WTC11 (cell line): Measurements from ENCODE around the gene SLIT3. TPM values are rescaled to one million over a fixed set of nuclear protein-coding genes. Genes with fewer than 3 reads are reported as not detected.

Experiments used
- ATAC-seq: fragments of 200-7000 bp; cut with Tn5 transposase; 2 replicates; pipeline ENCODE4 v1.10.0; 2021; ENCODE audit warnings: mild to moderate bottlenecking, moderate library complexity
- CTCF ChIA-PET: fragments of 300-600 bp; sonication (Branson Sonifier 250); formaldehyde crosslinking; loops from one replicate; lab custom pipeline; 2021; ENCODE audit warnings: antibody characterized with exemption; lab: Charles Lee
- POLR2A ChIA-PET: fragments of 350-600 bp; sonication (Branson Sonifier 250); formaldehyde crosslinking; loops from one replicate; lab custom pipeline; 2021; ENCODE audit warnings: antibody characterized with exemption; lab: Charles Lee
- DNase-seq: peaks from one replicate; pipeline ENCODE4 v3.0.0; 2021; ENCODE audit warnings: low spot score
- H3K27ac Mint-ChIP-seq: 2 replicates; pipeline ENCODE4 v1.8.0; 2021; ENCODE audit warnings: mixed read lengths
- H3K27me3 Mint-ChIP-seq: 2 replicates; pipeline ENCODE4 v1.8.0; 2021; ENCODE audit warnings: low read depth, mild to moderate bottlenecking, moderate library complexity, mixed read lengths
- H3K36me3 Mint-ChIP-seq: 2 replicates; pipeline ENCODE4 v1.8.0; 2021; ENCODE audit warnings: mixed read lengths
- H3K4me1 Mint-ChIP-seq: 2 replicates; pipeline ENCODE4 v1.8.0; 2022; ENCODE audit warnings: mixed read lengths
- H3K4me3 Mint-ChIP-seq: 2 replicates; pipeline ENCODE4 v1.8.0; 2021; ENCODE audit warnings: mild to moderate bottlenecking, moderate library complexity, mixed read lengths
- H3K9me3 Mint-ChIP-seq: 2 replicates; pipeline ENCODE4 v1.8.0; 2021; ENCODE audit warnings: mixed read lengths
- AFF4 ChIP-seq: sonication (generic); formaldehyde crosslinking; IDR thresholded peaks from 2 replicates; pipeline ENCODE4 v1.8.1; 2023; ENCODE audit warnings: mild to moderate bottlenecking, missing genetic modification reagents, borderline replicate concordance
- ATF3 ChIP-seq: sonication (generic); formaldehyde crosslinking; conservative IDR thresholded peaks from 2 replicates; pipeline ENCODE4 v1.8.1; 2022; ENCODE audit warnings: mild to moderate bottlenecking, missing genetic modification reagents
- ELF4 ChIP-seq: sonication (generic); formaldehyde crosslinking; IDR thresholded peaks from 2 replicates; pipeline ENCODE4 v1.8.1; 2022; ENCODE audit warnings: low read depth, mild to moderate bottlenecking, moderate library complexity, missing genetic modification reagents
- ESRRA ChIP-seq: sonication (generic); formaldehyde crosslinking; IDR thresholded peaks from 2 replicates; pipeline ENCODE4 v1.8.1; 2022; ENCODE audit warnings: mild to moderate bottlenecking, missing genetic modification reagents, borderline replicate concordance
- MAX ChIP-seq: sonication (generic); formaldehyde crosslinking; IDR thresholded peaks from 2 replicates; pipeline ENCODE4 v1.8.0; 2022; ENCODE audit warnings: mild to moderate bottlenecking, missing genetic modification reagents
- NR1H2 ChIP-seq: sonication (generic); formaldehyde crosslinking; IDR thresholded peaks from 2 replicates; pipeline ENCODE4 v1.9.0; 2021; ENCODE audit warnings: mild to moderate bottlenecking, moderate library complexity, missing genetic modification reagents
- PREB ChIP-seq: sonication (generic); formaldehyde crosslinking; IDR thresholded peaks from 2 replicates; pipeline ENCODE4 v1.8.1; 2022; ENCODE audit warnings: mild to moderate bottlenecking, missing genetic modification reagents, moderate library complexity, borderline replicate concordance
- SMAD3 ChIP-seq: sonication (generic); formaldehyde crosslinking; IDR thresholded peaks from 2 replicates; pipeline ENCODE4 v1.8.0; 2022; ENCODE audit warnings: missing genetic modification reagents, mild to moderate bottlenecking, borderline replicate concordance
- USF2 ChIP-seq: sonication (generic); formaldehyde crosslinking; IDR thresholded peaks from 2 replicates; pipeline ENCODE4 v1.8.1; 2023; ENCODE audit warnings: mild to moderate bottlenecking, missing genetic modification reagents, moderate library complexity
- ZMAT4 ChIP-seq: fragments of 250-450 bp; sonication (Bioruptor Pico); IDR thresholded peaks from 2 replicates; pipeline ENCODE4 v1.9.0; 2021; ENCODE audit warnings: mild to moderate bottlenecking
- ZNF232 ChIP-seq: sonication (generic); formaldehyde crosslinking; IDR thresholded peaks from 2 replicates; pipeline ENCODE4 v1.8.0; 2022; ENCODE audit warnings: mild to moderate bottlenecking, missing genetic modification reagents
- ZNF281 ChIP-seq: sonication (generic); formaldehyde crosslinking; IDR thresholded peaks from 2 replicates; pipeline ENCODE4 v1.8.0; 2023; ENCODE audit warnings: mild to moderate bottlenecking, missing genetic modification reagents
- ZNF317 ChIP-seq: sonication (generic); formaldehyde crosslinking; IDR thresholded peaks from 2 replicates; pipeline ENCODE4 v1.8.1; 2023; ENCODE audit warnings: low read depth, mild to moderate bottlenecking, moderate library complexity, missing genetic modification reagents, borderline replicate concordance
- ZNF512 ChIP-seq: sonication (generic); formaldehyde crosslinking; IDR thresholded peaks from 2 replicates; pipeline ENCODE4 v1.8.1; 2022; ENCODE audit warnings: missing genetic modification reagents, borderline replicate concordance
- ZNF532 ChIP-seq: fragments of 250-450 bp; sonication (Bioruptor Pico); IDR thresholded peaks from 2 replicates; pipeline ENCODE4 v1.9.0; 2021; ENCODE audit warnings: mild to moderate bottlenecking, borderline replicate concordance
- ZNF671 ChIP-seq: fragments of 250-450 bp; sonication (Bioruptor Pico); IDR thresholded peaks from 2 replicates; pipeline ENCODE4 v1.8.0; 2021; ENCODE audit warnings: mild to moderate bottlenecking
- total RNA-seq: library from RNA; stranded (reverse); gene quantifications from 3 replicates; pipeline ENCODE4 v1.2.3, GENCODE V29; 2021

The SLIT3 gene
- total RNA-seq, 1 experiment from 2014 or later = 1.9 TPM

GRCh38 chr5:169015991-169016390 is 284.9 kb downstream of the SLIT3 start:
- TF ChIP-seq ZNF281 (CRISPR knock-in tag) = no peak
- TF ChIP-seq PREB = no peak
- no peak for TF ChIP-seq ELF4
- no peak for TF ChIP-seq ZNF317 (CRISPR knock-in tag)
- no peak for TF ChIP-seq MAX (CRISPR knock-in tag)
- TF ChIP-seq ZNF512 (CRISPR knock-in tag) = no peak
- TF ChIP-seq ZNF671 (CRISPR knock-in tag) = no peak
- no peak for TF ChIP-seq ZMAT4 (CRISPR knock-in tag)
- TF ChIP-seq ZNF532 (CRISPR knock-in tag) = no peak
- TF ChIP-seq ATF3 (CRISPR knock-in tag) = no peak
- no peak for TF ChIP-seq AFF4
- no peak for TF ChIP-seq SMAD3 (CRISPR knock-in tag)
- no peak for TF ChIP-seq USF2 (CRISPR knock-in tag)
- no peak for TF ChIP-seq ZNF232
- TF ChIP-seq ESRRA (CRISPR knock-in tag) = no peak
- TF ChIP-seq NR1H2 (CRISPR knock-in tag) = no peak
- Mint-ChIP-seq H3K4me1 (peaks cover 45% of the 10 kb centered on the region), H3K9me3 (peaks cover 4% of the 10 kb centered on the region; the same call in 1 of the 2 replicates), H3K4me3 (no peak overlapping the region), H3K36me3 (no peaks in the 10 kb centered on the region), H3K27me3 (no peaks in the 10 kb centered on the region), H3K27ac (no peak overlapping the region; the same call in 1 of the 2 replicates)
- ChIA-PET CTCF (interaction anchor here (0.5 kb wide), 1 partner anchor 137 kb away, joined by 4 read pairs; no protein-coding TSS in a partner anchor), POLR2A (no interaction called here)
- no peak for ATAC-seq
- DNase-seq = no peak
